Liver (tissue), 9 donors: Measurements from ENCODE around the gene PFKFB4. TPM values are rescaled to one million over a fixed set of nuclear protein-coding genes. Genes with fewer than 3 reads are reported as not detected.

ENCODE experiments used
- DNase-seq: peaks from one replicate; pipeline ENCODE4 v3.0.0-alpha.2; 2017; ENCODE audit warnings: low spot score
- H3K27ac ChIP-seq, 2 donors: one replicate each; pipeline ENCODE4 v1.7.0; 2013; ENCODE audit warnings: inconsistent platforms in 2 of 2, low read length in 2 of 2, control low read depth in 1 of 2, low read depth in 1 of 2, mild to moderate bottlenecking in 1 of 2
- H3K27me3 ChIP-seq, 4 donors: one replicate each; pipeline versions ENCODE4 v1.6.1 to v1.7.0; 2013; ENCODE audit warnings: low read length in 3 of 4, inconsistent platforms in 1 of 4, mild to moderate bottlenecking in 1 of 4, moderate library complexity in 1 of 4; ENCODE audit not compliant: control insufficient read depth in 4 of 4, insufficient read depth in 4 of 4
- H3K36me3 ChIP-seq, 4 donors: one replicate each; pipeline versions ENCODE4 v1.6.1 to v1.7.0; 2013; ENCODE audit warnings: low read length in 3 of 4, mild to moderate bottlenecking in 3 of 4, low read depth in 1 of 4, moderate library complexity in 1 of 4; ENCODE audit not compliant: control insufficient read depth in 4 of 4, insufficient read depth in 3 of 4
- H3K4me1 ChIP-seq, 4 donors: one replicate each; pipeline versions ENCODE4 v1.6.1 to v1.7.0; 2013; ENCODE audit warnings: low read length in 3 of 4, mild to moderate bottlenecking in 3 of 4, moderate library complexity in 1 of 4; ENCODE audit not compliant: control insufficient read depth in 4 of 4, insufficient read depth in 4 of 4
- H3K4me3 ChIP-seq, 3 donors: one replicate each; pipeline versions ENCODE4 v1.6.1 to v1.7.0; 2013; ENCODE audit warnings: low read length in 3 of 3, control low read depth in 1 of 3, low read depth in 1 of 3, mild to moderate bottlenecking in 1 of 3
- H3K9ac ChIP-seq, 2 donors: one replicate each; pipeline ENCODE4 v1.7.0; 2013; ENCODE audit warnings: low read length in 2 of 2, mild to moderate bottlenecking in 2 of 2, moderate library complexity in 2 of 2, control low read depth in 1 of 2, low read depth in 1 of 2
- H3K9me3 ChIP-seq, 4 donors: one replicate each; pipeline versions ENCODE4 v1.6.1 to v1.7.0; 2013; ENCODE audit warnings: low read length in 3 of 4; ENCODE audit not compliant: control insufficient read depth in 4 of 4
- EGR1 ChIP-seq, 2 donors: IDR thresholded peaks; 2 replicates each; pipeline ENCODE4 v1.6.1; 2016 to 2018; ENCODE audit warnings: antibody characterized with exemption in 2 of 2, low read depth in 2 of 2
- FOXA1 ChIP-seq: IDR thresholded peaks from 2 replicates; pipeline ENCODE4 v1.6.1; 2016; ENCODE audit warnings: antibody characterized with exemption
- FOXA2 ChIP-seq: IDR thresholded peaks from 2 replicates; pipeline ENCODE4 v1.6.1; 2016; ENCODE audit warnings: antibody characterized with exemption
- GABPA ChIP-seq, 2 donors: IDR thresholded peaks in 1 of 2; conservative IDR thresholded peaks in 1 of 2; 2 replicates each; pipeline ENCODE4 v1.6.1; 2016; ENCODE audit warnings: antibody characterized with exemption in 2 of 2, mild to moderate bottlenecking in 1 of 2, moderate library complexity in 1 of 2
- HNF4A ChIP-seq, 2 donors: conservative IDR thresholded peaks; 2 replicates each; pipeline ENCODE4 v1.6.1; 2016; ENCODE audit warnings: antibody characterized with exemption in 2 of 2, mild to moderate bottlenecking in 2 of 2
- HNF4G ChIP-seq: IDR thresholded peaks from 2 replicates; pipeline ENCODE4 v1.6.1; 2016; ENCODE audit warnings: antibody characterized with exemption
- JUND ChIP-seq, 2 donors: IDR thresholded peaks; 2 replicates each; pipeline ENCODE4 v1.6.1; 2016; ENCODE audit warnings: antibody characterized with exemption in 2 of 2
- NR2F2 ChIP-seq: IDR thresholded peaks from 2 replicates; pipeline ENCODE4 v1.6.1; 2016; ENCODE audit warnings: antibody characterized with exemption
- RAD21 ChIP-seq, 2 donors: IDR thresholded peaks; 2 replicates each; pipeline ENCODE4 v1.6.1; 2016; ENCODE audit warnings: antibody characterized with exemption in 2 of 2, mild to moderate bottlenecking in 2 of 2
- RXRA ChIP-seq, 2 donors: IDR thresholded peaks; 2 replicates each; pipeline ENCODE4 v1.6.1; 2017 to 2018; ENCODE audit warnings: antibody characterized with exemption in 2 of 2, mild to moderate bottlenecking in 1 of 2
- SP1 ChIP-seq: IDR thresholded peaks from 2 replicates; pipeline ENCODE4 v1.6.1; 2018; ENCODE audit warnings: antibody characterized with exemption, mild to moderate bottlenecking
- YY1 ChIP-seq: IDR thresholded peaks from 2 replicates; pipeline ENCODE4 v1.6.1; 2016; ENCODE audit warnings: antibody characterized with exemption, mild to moderate bottlenecking
- WGBS: extraction: QIAGEN DNeasy Blood & Tissue Kit; methylation state at CpG from one replicate; pipeline ENCODE4 v1.1.7; 2013; 5-methylcytosine and 5-hydroxymethylcytosine counted together
- polyA plus RNA-seq, 2 donors: library from polyadenylated mRNA; stranded (reverse) in 1 of 2; unstranded in 1 of 2; fragments of 200-250 nt in 1 of 2; fragments of >200 nt in 1 of 2; fragmentation: Nextera tagmentation in 1 of 2; extraction: Ambion mirVana in 1 of 2; gene quantifications; one replicate each; pipeline versions ENCODE4 v1.2.1 to v1.2.3, GENCODE V29; 2013 to 2015
- total RNA-seq, 2 donors: library from RNA; depleted of rRNA; stranded (reverse); fragments of >200 nt; gene quantifications; one replicate each; pipeline ENCODE4 v1.2.3, GENCODE V29; 2014
- TF ChIP-seq, protein P1 (sequence below): IDR thresholded peaks from 2 replicates; pipeline ENCODE4 v1.6.1; 2016; ENCODE audit warnings: antibody characterized with exemption, mild to moderate bottlenecking
- TF ChIP-seq, protein P2 (sequence below): IDR thresholded peaks from 2 replicates; pipeline ENCODE4 v1.6.1; 2016; ENCODE audit warnings: antibody characterized with exemption
- TF ChIP-seq, protein P3 (sequence below): IDR thresholded peaks from 2 replicates; pipeline ENCODE4 v1.6.1; 2016; ENCODE audit warnings: antibody characterized with exemption
- donor health status: healthy.
- donor health status: healthy.
- donor health status: healthy.
- donor health status: healthy.
- donor health status: healthy.

Gene PFKFB4
- total RNA-seq (1 to 10 TPM; 2.7 to 5.3 TPM), polyA plus RNA-seq (under 1 TPM; 0.46 to 0.78 TPM)

DNA sequence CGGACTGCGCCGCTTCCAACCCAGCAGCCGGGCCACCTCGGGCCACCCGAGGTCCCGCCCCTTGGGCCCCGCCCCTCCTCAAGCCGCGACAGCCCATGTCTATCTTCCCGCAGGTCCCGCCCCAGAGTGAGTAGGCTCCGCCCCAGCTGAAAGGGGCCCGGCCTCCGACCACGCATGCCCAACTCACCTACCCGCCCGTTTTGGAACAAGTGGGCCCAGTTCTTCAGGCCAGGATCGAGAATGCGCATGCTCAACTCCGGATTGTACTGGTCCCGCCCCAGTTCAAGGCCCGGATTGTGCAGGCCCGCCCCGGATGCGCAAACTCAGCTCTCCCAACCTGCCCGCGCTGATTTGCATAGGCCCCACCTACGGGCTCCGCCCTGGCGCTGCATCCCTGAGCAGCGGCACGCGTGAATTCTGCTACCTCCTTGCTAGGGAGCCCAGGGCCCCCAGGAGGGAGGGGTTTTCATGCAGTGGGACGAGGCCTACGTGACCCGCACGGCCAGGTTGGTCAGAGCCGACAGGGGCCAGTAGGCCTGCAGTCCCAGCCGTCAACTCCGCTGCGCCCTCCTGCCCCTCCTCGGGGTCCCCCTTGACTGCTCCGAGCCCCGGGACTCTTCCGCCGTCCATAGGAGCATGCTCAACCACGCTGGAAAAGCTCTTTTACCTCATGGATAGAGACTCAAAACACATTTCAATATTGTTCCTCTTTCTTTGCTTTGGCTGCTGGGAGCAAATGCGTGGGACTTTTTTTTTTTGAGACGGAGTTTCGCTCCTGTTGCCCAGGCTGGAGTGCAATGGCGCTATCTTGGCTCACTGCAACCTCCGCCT lies at the start of gene PFKFB4:
TSS of gene PFKFB4 (minus strand) at position 8 of the 831 bp plus-strand sequence. CDS start 26 bp downstream, outside the sequence.
- H3K4me1 ChIP-seq: peaks cover 6 to 33% (median 14%) of the 10 kb centered on the region in 4 donors
- no peaks in the 10 kb centered on the region for H3K9me3 ChIP-seq
- no peak within 1 kb of the TSS for H3K9ac ChIP-seq
- H3K36me3 ChIP-seq: no peaks in the 10 kb centered on the region
- peak within 1 kb of the TSS; percentile 28 to 70 (median 57) for H3K4me3 ChIP-seq
- peak within 1 kb of the TSS; percentile 22 to 53 for H3K27ac ChIP-seq
- under 1% methylated on average over 53 of the region's 53 CpGs for WGBS
- TF ChIP-seq JUND (IDR thresholded peaks at IDR 0.05): no peak
- TF ChIP-seq HNF4A (conservative IDR thresholded peaks at IDR 0.05): peak in 1 of 2 donors; percentile 51
- TF ChIP-seq HNF4G: no peak
- TF ChIP-seq, protein P1, sequence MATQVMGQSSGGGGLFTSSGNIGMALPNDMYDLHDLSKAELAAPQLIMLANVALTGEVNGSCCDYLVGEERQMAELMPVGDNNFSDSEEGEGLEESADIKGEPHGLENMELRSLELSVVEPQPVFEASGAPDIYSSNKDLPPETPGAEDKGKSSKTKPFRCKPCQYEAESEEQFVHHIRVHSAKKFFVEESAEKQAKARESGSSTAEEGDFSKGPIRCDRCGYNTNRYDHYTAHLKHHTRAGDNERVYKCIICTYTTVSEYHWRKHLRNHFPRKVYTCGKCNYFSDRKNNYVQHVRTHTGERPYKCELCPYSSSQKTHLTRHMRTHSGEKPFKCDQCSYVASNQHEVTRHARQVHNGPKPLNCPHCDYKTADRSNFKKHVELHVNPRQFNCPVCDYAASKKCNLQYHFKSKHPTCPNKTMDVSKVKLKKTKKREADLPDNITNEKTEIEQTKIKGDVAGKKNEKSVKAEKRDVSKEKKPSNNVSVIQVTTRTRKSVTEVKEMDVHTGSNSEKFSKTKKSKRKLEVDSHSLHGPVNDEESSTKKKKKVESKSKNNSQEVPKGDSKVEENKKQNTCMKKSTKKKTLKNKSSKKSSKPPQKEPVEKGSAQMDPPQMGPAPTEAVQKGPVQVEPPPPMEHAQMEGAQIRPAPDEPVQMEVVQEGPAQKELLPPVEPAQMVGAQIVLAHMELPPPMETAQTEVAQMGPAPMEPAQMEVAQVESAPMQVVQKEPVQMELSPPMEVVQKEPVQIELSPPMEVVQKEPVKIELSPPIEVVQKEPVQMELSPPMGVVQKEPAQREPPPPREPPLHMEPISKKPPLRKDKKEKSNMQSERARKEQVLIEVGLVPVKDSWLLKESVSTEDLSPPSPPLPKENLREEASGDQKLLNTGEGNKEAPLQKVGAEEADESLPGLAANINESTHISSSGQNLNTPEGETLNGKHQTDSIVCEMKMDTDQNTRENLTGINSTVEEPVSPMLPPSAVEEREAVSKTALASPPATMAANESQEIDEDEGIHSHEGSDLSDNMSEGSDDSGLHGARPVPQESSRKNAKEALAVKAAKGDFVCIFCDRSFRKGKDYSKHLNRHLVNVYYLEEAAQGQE: peak; percentile 38
- TF ChIP-seq, protein P2, sequence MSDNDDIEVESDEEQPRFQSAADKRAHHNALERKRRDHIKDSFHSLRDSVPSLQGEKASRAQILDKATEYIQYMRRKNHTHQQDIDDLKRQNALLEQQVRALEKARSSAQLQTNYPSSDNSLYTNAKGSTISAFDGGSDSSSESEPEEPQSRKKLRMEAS: no peak
- TF ChIP-seq GABPA (IDR thresholded peaks at IDR 0.05 in 1 of 2, conservative IDR thresholded peaks at IDR 0.05 in 1 of 2): peak in 1 of 2 donors; percentile 71
- peak; percentile 58 to 67 for TF ChIP-seq RXRA (IDR thresholded peaks at IDR 0.05)
- peak; percentile 81 for TF ChIP-seq SP1
- no peak for TF ChIP-seq RAD21 (IDR thresholded peaks at IDR 0.05)
- peak; percentile 9 for TF ChIP-seq FOXA1
- peak; percentile 71 for TF ChIP-seq YY1
- H3K27me3 ChIP-seq: no peaks in the 10 kb centered on the region
- DNase-seq: peak; percentile 100

DNA sequence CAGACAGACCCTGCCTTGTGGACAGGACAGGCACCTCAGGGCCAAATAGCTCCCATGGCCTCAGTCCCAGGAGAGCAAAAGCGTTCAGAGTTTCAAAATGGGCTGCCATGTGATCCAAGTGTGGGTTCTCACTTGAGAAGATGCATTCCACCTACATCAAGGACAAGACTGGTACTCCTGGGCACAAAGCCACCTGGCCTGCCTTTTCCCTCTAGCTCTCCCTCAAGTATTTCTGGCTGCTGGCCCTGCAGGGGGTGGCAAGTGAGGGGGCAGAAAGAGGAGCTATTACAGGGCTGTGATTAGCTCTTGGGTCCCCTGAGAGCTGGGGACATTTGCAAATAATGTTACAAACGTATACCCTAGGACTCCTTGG lies 45.0 kb upstream of the PFKFB4 start:
- TF ChIP-seq EGR1 (IDR thresholded peaks at IDR 0.05; ENCODE audit: low read depth in 2 of 2) (no peak), FOXA2 (no peak), YY1 (no peak), JUND (IDR thresholded peaks at IDR 0.05) (no peak), FOXA1 (no peak), NR2F2 (no peak)
- TF ChIP-seq, protein P3, sequence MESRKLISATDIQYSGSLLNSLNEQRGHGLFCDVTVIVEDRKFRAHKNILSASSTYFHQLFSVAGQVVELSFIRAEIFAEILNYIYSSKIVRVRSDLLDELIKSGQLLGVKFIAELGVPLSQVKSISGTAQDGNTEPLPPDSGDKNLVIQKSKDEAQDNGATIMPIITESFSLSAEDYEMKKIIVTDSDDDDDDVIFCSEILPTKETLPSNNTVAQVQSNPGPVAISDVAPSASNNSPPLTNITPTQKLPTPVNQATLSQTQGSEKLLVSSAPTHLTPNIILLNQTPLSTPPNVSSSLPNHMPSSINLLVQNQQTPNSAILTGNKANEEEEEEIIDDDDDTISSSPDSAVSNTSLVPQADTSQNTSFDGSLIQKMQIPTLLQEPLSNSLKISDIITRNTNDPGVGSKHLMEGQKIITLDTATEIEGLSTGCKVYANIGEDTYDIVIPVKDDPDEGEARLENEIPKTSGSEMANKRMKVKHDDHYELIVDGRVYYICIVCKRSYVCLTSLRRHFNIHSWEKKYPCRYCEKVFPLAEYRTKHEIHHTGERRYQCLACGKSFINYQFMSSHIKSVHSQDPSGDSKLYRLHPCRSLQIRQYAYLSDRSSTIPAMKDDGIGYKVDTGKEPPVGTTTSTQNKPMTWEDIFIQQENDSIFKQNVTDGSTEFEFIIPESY: no peak
- TF ChIP-seq, protein P2: no peak
- no peaks in the 10 kb centered on the region for H3K27me3 ChIP-seq
- H3K4me3 ChIP-seq: no peak overlapping the region
- no peaks in the 10 kb centered on the region for H3K9me3 ChIP-seq
- no peak overlapping the region for H3K9ac ChIP-seq
- H3K4me1 ChIP-seq: no peaks in the 10 kb centered on the region
- WGBS: 87% methylated on average over 2 of the region's 2 CpGs
- no peak for DNase-seq
- H3K27ac ChIP-seq: no peak overlapping the region
- peaks cover 19 to 84% (median 66%) of the 10 kb centered on the region in 4 donors for H3K36me3 ChIP-seq
